H9 (cell line): ENCODE data around the gene XRN2. TPM values are rescaled to one million over a fixed set of nuclear protein-coding genes. Genes with fewer than 3 reads are reported as not detected.

Source experiments
- DNase-seq: peaks from one replicate; pipeline ENCODE4 v3.0.0-alpha.2; 2017
- H2AFZ ChIP-seq: one replicate; pipeline ENCODE4 v1.6.1; 2013; ENCODE audit warnings: mild to moderate bottlenecking, low read length, control low read depth, moderate library complexity
- H2AK5ac ChIP-seq: 2 replicates; pipeline ENCODE4 v1.6.1; 2013; ENCODE audit warnings: low read length, control low read depth, mixed read lengths; ENCODE audit not compliant: insufficient read length
- H2BK120ac ChIP-seq: one replicate; pipeline ENCODE4 v1.6.1; 2013; ENCODE audit warnings: low read depth, mild to moderate bottlenecking, low read length, control low read depth, inconsistent platforms; ENCODE audit not compliant: poor library complexity, severe bottlenecking
- H2BK12ac ChIP-seq: 2 replicates; pipeline ENCODE4 v1.6.1; 2013; ENCODE audit warnings: low read length, control low read depth, mixed read lengths, low read depth; ENCODE audit not compliant: insufficient read length
- H2BK15ac ChIP-seq: 2 replicates; pipeline ENCODE4 v1.6.1; 2013; ENCODE audit warnings: low read depth, low read length, control low read depth
- H2BK20ac ChIP-seq: one replicate; pipeline ENCODE4 v1.6.1; 2013; ENCODE audit warnings: low read depth, mild to moderate bottlenecking, low read length, control low read depth, inconsistent platforms; ENCODE audit not compliant: poor library complexity, severe bottlenecking
- H2BK5ac ChIP-seq: 2 replicates; pipeline ENCODE4 v1.6.1; 2013; ENCODE audit warnings: low read length, control low read depth, mixed read lengths; ENCODE audit not compliant: insufficient read length
- H3K14ac ChIP-seq: 2 replicates; pipeline ENCODE4 v1.6.1; 2013; ENCODE audit warnings: low read length, control low read depth; ENCODE audit not compliant: insufficient read depth
- H3K18ac ChIP-seq: 2 replicates; pipeline ENCODE4 v1.6.1; 2013; ENCODE audit warnings: low read depth, mild to moderate bottlenecking, mixed read lengths, low read length, control low read depth; ENCODE audit not compliant: insufficient read length
- H3K23ac ChIP-seq: 2 replicates; pipeline ENCODE4 v1.6.1; 2013; ENCODE audit warnings: low read length, control low read depth, mixed read lengths, low read depth; ENCODE audit not compliant: insufficient read length
- H3K23me2 ChIP-seq: 2 replicates; pipeline ENCODE4 v1.6.1; 2013; ENCODE audit warnings: low read depth, mild to moderate bottlenecking, mixed read lengths, low read length, control low read depth; ENCODE audit not compliant: insufficient read length, poor library complexity, severe bottlenecking
- H3K27ac ChIP-seq: 2 replicates; pipeline ENCODE4 v1.5.1; 2013; ENCODE audit warnings: low read length, control low read depth, mixed read lengths, low read depth; ENCODE audit not compliant: insufficient read length
- H3K27me3 ChIP-seq: 2 replicates; pipeline ENCODE4 v1.6.1; 2013; ENCODE audit warnings: low read length, control low read depth, inconsistent platforms; ENCODE audit not compliant: insufficient read depth
- H3K4ac ChIP-seq: 2 replicates; pipeline ENCODE4 v1.6.1; 2013; ENCODE audit warnings: low read depth, mild to moderate bottlenecking, control low read depth, inconsistent platforms, low read length, moderate library complexity
- H3K4me1 ChIP-seq: 2 replicates; pipeline ENCODE4 v1.6.1; 2013; ENCODE audit warnings: low read length, control low read depth, inconsistent platforms; ENCODE audit not compliant: insufficient read depth
- H3K4me2 ChIP-seq: 2 replicates; pipeline ENCODE4 v1.6.1; 2013; ENCODE audit warnings: low read length, control low read depth, mixed read lengths; ENCODE audit not compliant: insufficient read length, insufficient read depth
- H3K56ac ChIP-seq: 2 replicates; pipeline ENCODE4 v1.6.1; 2013; ENCODE audit warnings: low read depth, mild to moderate bottlenecking, mixed read lengths, low read length, control low read depth; ENCODE audit not compliant: insufficient read length
- H3K79me1 ChIP-seq: 2 replicates; pipeline ENCODE4 v1.6.1; 2013; ENCODE audit warnings: low read depth, mild to moderate bottlenecking, moderate library complexity, low read length, control low read depth, inconsistent platforms; ENCODE audit not compliant: insufficient read depth, poor library complexity, severe bottlenecking
- H3K79me2 ChIP-seq: 2 replicates; pipeline ENCODE4 v1.6.1; 2013; ENCODE audit warnings: low read length, control low read depth, inconsistent platforms; ENCODE audit not compliant: insufficient read depth
- H3K9ac ChIP-seq: 2 replicates; pipeline ENCODE4 v1.6.1; 2013; ENCODE audit warnings: low read length, control low read depth, mixed read lengths; ENCODE audit not compliant: insufficient read length; ENCODE audit errors: extremely low read depth
- H3K9me3 ChIP-seq: one replicate; pipeline ENCODE4 v1.6.1; 2013; ENCODE audit warnings: low read depth, low read length, inconsistent platforms; ENCODE audit not compliant: control insufficient read depth
- H3T11ph ChIP-seq: one replicate; pipeline ENCODE4 v1.6.1; 2013; ENCODE audit warnings: mild to moderate bottlenecking, low read length, control low read depth, inconsistent platforms
- H4K20me1 ChIP-seq: one replicate; pipeline ENCODE4 v1.6.1; 2013; ENCODE audit not compliant: control insufficient read depth, insufficient read length, insufficient read depth
- H4K5ac ChIP-seq: 2 replicates; pipeline ENCODE4 v1.6.1; 2013; ENCODE audit warnings: low read depth, mild to moderate bottlenecking, mixed read lengths, low read length, control low read depth; ENCODE audit not compliant: insufficient read length
- H4K8ac ChIP-seq: replicated peaks from 2 replicates; pipeline ENCODE4 v1.6.1; 2013; ENCODE audit warnings: low read length, control low read depth, mixed read lengths, low read depth; ENCODE audit not compliant: insufficient read length
- H4K91ac ChIP-seq: 2 replicates; pipeline ENCODE4 v1.6.1; 2013; ENCODE audit warnings: low read depth, mild to moderate bottlenecking, moderate library complexity, mixed read lengths, low read length, control low read depth; ENCODE audit not compliant: insufficient read length
- H3K27ac Mint-ChIP-seq, 3 experiments: 2 replicates in 2 of 3; 3 replicates in 1 of 3; pipeline ENCODE4 v1.8.0; 2020 to 2021; ENCODE audit warnings: mixed read lengths in 3 of 3, mild to moderate bottlenecking in 1 of 3, moderate library complexity in 1 of 3
- H3K27me3 Mint-ChIP-seq: 2 replicates; pipeline ENCODE4 v1.8.0; 2021; ENCODE audit warnings: low read depth, mild to moderate bottlenecking, moderate library complexity, mixed read lengths
- H3K36me3 Mint-ChIP-seq, 3 experiments: 2 replicates in 2 of 3; 3 replicates in 1 of 3; pipeline ENCODE4 v1.8.0; 2020 to 2021; ENCODE audit warnings: low read depth in 3 of 3, mixed read lengths in 3 of 3; ENCODE audit not compliant: insufficient read depth in 1 of 3
- H3K4me1 Mint-ChIP-seq, 2 experiments: 2 replicates each; pipeline ENCODE4 v1.8.0; 2020; ENCODE audit warnings: mixed read lengths in 2 of 2
- H3K4me3 Mint-ChIP-seq, 2 experiments: 2 replicates in 1 of 2; 3 replicates in 1 of 2; pipeline ENCODE4 v1.8.0; 2020 to 2021; ENCODE audit warnings: mild to moderate bottlenecking in 2 of 2, mixed read lengths in 2 of 2, moderate library complexity in 1 of 2
- H3K9me3 Mint-ChIP-seq, 2 experiments: 2 replicates in 1 of 2; 3 replicates in 1 of 2; pipeline ENCODE4 v1.8.0; 2020; ENCODE audit warnings: mild to moderate bottlenecking in 2 of 2, mixed read lengths in 2 of 2, moderate library complexity in 1 of 2
- WGBS: extraction: QIAGEN DNeasy Blood & Tissue Kit; methylation state at CpG from one replicate; pipeline ENCODE4 v1.1.7; 2013; ENCODE audit warnings: missing lambda C conversion rate, low lambda C conversion rate, mixed read lengths; ENCODE audit not compliant: insufficient read length; ENCODE audit errors: extremely low coverage; 5-methylcytosine and 5-hydroxymethylcytosine counted together
- total RNA-seq: library from RNA; stranded (reverse); gene quantifications from 2 replicates; pipeline ENCODE4 v1.2.1, GENCODE V29; 2021
- TF ChIP-seq, protein P1 (sequence below): fragments of 200-600 bp; sonication (generic); conservative IDR thresholded peaks from 3 replicates; pipeline ENCODE4 v1.8.0; 2021; ENCODE audit warnings: antibody characterized with exemption, mild to moderate bottlenecking

The XRN2 gene
- total RNA-seq, 1 experiment from 2014 or later, result 96.7 TPM

DNA sequence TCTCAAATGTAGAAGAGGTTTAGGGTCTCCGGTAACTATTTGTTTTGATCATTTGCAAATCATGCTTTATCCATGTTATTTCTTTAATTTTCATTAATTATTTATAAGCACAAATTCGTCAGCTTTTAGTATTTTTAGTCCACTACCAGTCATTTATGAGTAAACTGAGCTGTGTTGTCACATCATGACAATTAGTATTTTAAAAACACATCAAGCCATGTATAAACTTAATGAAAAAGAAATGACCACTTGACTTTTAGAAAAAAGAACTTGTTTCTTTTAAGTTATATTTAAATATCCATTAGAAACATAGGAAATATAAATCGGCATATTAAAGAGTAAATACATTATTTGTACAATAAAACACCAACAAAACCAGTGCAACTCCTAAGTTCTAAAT lies 91.4 kb downstream of the XRN2 start:
- Histone ChIP-seq H2BK120ac (no peak overlapping the region), H3K27me3 (peaks cover 53% of the 10 kb centered on the region), H2BK20ac (no peak overlapping the region), H2BK5ac (no peak overlapping the region), H2AFZ (no peak overlapping the region), H2AK5ac (no peak overlapping the region), H3K4me2 (no peak overlapping the region), H4K8ac (no peak overlapping the region), H3K23ac (no peak overlapping the region), H3K56ac (no peak overlapping the region), H3T11ph (no peak overlapping the region), H3K4me1 (peaks cover 2% of the 10 kb centered on the region; the same call in 1 of the 2 replicates), H3K4ac (no peak overlapping the region), H3K9ac (no peak overlapping the region), H2BK15ac (no peak overlapping the region), H3K23me2 (no peaks in the 10 kb centered on the region), H4K5ac (no peak overlapping the region), H3K79me1 (no peaks in the 10 kb centered on the region), H3K18ac (no peak overlapping the region), H4K91ac (no peak overlapping the region), H2BK12ac (no peak overlapping the region), H3K14ac (no peak overlapping the region), H4K20me1 (no peaks in the 10 kb centered on the region), H3K9me3 (no peaks in the 10 kb centered on the region), H3K79me2 (no peaks in the 10 kb centered on the region), H3K27ac (no peak overlapping the region)
- Mint-ChIP-seq H3K27ac (no peak overlapping the region), H3K9me3 (peaks cover 0 to 4% of the 10 kb centered on the region in 2 experiments; a peak in 2 of 5 replicates), H3K4me1 (peaks cover 14 to 27% of the 10 kb centered on the region in 2 experiments), H3K36me3 (no peaks in the 10 kb centered on the region; a peak in 3 of 7 replicates), H3K27me3 (peaks cover 87% of the 10 kb centered on the region), H3K4me3 (no peak overlapping the region)
- no peak for DNase-seq
- WGBS, result no CpG with 5 or more reads among the region's 3 CpGs
- TF ChIP-seq, protein P1, sequence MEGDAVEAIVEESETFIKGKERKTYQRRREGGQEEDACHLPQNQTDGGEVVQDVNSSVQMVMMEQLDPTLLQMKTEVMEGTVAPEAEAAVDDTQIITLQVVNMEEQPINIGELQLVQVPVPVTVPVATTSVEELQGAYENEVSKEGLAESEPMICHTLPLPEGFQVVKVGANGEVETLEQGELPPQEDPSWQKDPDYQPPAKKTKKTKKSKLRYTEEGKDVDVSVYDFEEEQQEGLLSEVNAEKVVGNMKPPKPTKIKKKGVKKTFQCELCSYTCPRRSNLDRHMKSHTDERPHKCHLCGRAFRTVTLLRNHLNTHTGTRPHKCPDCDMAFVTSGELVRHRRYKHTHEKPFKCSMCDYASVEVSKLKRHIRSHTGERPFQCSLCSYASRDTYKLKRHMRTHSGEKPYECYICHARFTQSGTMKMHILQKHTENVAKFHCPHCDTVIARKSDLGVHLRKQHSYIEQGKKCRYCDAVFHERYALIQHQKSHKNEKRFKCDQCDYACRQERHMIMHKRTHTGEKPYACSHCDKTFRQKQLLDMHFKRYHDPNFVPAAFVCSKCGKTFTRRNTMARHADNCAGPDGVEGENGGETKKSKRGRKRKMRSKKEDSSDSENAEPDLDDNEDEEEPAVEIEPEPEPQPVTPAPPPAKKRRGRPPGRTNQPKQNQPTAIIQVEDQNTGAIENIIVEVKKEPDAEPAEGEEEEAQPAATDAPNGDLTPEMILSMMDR, result no peak
